Epithelial cell of proximal tubule (primary cell): Measurements from ENCODE around the gene NARS2. TPM values are rescaled to one million over a fixed set of nuclear protein-coding genes. Genes with fewer than 3 reads are reported as not detected.

Experiments used
- DNase-seq: peaks from one replicate; pipeline ENCODE4 v3.0.0-alpha.2; 2011; ENCODE audit warnings: low read depth
- H3K4me3 ChIP-seq: 2 replicates; pipeline ENCODE4 v1.5.1; 2011; ENCODE audit warnings: low read depth, mild to moderate bottlenecking, low read length
- total RNA-seq: library from RNA; depleted of rRNA; stranded (reverse); fragments of >200 nt; gene quantifications from 2 replicates; pipeline ENCODE4 v1.2.3, GENCODE V29; 2015
- TF ChIP-seq, protein P1 (sequence below): conservative IDR thresholded peaks from 2 replicates; pipeline ENCODE4 v1.5.1; 2012; ENCODE audit warnings: low read depth, mild to moderate bottlenecking, low read length

NARS2 gene
- total RNA-seq, 1 donor from 2014 or later: 28.4 TPM

DNA sequence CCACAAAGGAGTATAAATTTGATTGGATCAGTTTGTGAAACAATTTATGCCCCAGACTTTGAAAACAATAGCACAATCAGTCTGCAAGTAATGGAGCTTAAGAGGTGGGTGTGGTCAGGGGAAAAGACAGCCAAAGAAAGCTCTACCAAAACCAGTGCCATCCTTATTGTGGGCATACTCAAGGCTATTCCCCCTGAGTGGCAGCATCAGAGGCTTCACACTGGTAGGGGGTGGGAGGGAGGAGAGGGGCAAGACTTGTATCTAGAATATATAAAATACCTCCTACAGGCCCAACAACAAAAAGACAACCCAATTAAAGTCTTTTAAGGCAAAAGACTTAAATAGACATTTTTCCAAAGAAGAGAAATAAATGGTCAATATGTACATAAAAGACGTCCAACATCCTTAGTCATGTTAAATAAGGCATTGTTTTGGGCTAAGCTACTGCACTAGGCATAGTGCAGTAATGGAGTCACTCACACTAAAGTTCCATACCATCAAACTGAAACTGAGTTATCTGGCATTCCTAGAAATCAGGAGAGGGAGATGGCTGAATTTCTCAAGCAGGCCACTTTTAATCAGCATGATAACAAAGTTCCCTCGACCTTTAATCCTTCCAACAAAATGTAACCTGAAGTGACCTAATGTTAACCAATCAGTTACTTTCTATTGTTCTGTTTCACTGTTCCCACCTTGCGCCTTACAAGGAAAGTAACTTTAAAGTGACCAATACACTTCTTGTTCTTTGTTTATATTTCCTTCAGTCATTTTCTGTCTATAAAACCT lies 24.8 kb downstream of the NARS2 start:
- DNase-seq: no peak
- TF ChIP-seq, protein P1, sequence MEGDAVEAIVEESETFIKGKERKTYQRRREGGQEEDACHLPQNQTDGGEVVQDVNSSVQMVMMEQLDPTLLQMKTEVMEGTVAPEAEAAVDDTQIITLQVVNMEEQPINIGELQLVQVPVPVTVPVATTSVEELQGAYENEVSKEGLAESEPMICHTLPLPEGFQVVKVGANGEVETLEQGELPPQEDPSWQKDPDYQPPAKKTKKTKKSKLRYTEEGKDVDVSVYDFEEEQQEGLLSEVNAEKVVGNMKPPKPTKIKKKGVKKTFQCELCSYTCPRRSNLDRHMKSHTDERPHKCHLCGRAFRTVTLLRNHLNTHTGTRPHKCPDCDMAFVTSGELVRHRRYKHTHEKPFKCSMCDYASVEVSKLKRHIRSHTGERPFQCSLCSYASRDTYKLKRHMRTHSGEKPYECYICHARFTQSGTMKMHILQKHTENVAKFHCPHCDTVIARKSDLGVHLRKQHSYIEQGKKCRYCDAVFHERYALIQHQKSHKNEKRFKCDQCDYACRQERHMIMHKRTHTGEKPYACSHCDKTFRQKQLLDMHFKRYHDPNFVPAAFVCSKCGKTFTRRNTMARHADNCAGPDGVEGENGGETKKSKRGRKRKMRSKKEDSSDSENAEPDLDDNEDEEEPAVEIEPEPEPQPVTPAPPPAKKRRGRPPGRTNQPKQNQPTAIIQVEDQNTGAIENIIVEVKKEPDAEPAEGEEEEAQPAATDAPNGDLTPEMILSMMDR: no peak
- H3K4me3 ChIP-seq: no peak overlapping the region

DNA sequence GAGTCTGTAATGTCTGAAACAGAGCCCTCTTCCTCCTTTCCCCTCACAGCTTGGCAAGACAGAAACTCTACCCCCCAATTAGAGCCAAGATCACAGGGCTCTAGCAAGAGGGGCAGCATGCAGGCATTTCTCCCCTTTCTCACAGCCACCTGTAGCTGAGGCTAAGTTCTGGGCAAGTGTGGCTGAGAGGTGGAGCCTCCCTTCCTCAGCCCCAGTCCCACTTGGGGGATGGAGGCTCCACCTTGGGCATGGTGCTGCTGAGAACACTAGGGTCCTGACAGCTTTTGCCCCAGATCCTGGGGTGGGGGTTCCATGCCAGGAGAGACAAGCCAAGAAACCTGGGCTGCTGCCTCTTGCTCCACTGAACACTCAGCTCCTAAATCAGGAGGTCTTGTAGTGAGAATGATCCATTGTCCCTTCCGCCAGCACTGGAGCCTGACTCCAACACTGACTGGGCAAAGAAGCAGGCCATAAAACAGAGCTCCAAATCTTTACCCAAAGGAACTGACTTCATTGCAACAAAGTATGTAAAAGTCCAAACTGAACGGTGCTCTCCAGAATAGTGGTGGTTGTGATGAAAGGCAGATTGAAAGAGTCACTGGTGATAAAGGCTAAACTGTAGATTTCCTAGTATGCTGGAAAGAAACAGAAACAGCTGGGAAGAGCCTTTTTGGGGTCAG lies 25.6 kb downstream of the NARS2 start:
- TF ChIP-seq, protein P1: no peak
- DNase-seq: no peak
- H3K4me3 ChIP-seq: no peak overlapping the region

GRCh38 chr11:78547931-78548705 lies 26.5 kb downstream of the NARS2 start:
- no peak overlapping the region for H3K4me3 ChIP-seq
- DNase-seq: no peak
- TF ChIP-seq, protein P1: no peak

DNA sequence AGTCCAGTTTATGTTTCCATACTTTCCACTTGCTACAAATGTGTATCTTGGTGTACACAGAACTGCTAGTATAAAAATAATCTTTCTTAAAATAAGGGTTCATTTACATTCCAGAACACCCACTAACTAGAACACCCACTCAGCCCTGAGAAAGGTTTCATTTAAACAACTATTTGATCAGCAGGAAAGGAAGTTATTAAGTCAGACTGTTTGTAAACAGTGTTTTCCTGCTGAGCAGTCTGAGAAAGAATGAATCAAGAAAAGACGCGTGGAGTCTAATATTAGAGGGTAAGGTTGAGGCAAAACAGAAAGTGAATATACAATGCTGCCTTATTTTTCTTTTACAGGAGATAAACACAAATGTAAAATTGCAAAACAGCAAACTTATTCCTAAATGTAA lies 32.7 kb downstream of the NARS2 start:
- TF ChIP-seq, protein P1: no peak
- no peak overlapping the region for H3K4me3 ChIP-seq
- DNase-seq: no peak

DNA sequence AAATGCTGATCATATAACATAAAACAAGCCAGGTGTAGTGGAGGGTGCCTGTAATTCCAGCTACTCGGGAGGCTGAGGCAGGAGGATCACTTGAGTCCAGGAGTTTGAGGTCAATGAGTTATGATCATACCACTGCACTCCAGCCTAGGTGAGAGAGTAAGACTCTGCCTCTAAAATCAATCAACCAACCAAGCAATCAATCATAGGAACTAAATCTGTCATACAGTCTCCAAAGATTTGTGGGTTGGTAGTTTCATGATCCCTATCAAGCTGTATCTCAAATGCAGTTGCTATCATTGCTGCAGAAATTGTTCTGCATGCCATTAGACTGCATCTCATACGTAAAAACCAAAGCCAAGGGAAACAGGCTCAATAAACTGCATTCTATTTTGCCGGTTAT lies 33.1 kb downstream of the NARS2 start:
- no peak for DNase-seq
- H3K4me3 ChIP-seq: no peak overlapping the region
- TF ChIP-seq, protein P1: no peak

GRCh38 chr11:78540256-78540655 lies 34.4 kb downstream of the NARS2 start:
- TF ChIP-seq, protein P1: no peak
- no peak for DNase-seq
- H3K4me3 ChIP-seq: no peak overlapping the region
